ENCODE data around the gene MRPL49. TPM values are rescaled to one million over a fixed set of nuclear protein-coding genes. Genes with fewer than 3 reads are reported as not detected.
A peak's percentile ranks its signal among the peaks of the same experiment; 100 is the strongest.

Gene MRPL49
- total and polyA plus RNA-seq, 9 of the 15 experiments (the other 6 are each of a cell fraction or from before 2014, with no cell fraction given) = 74.3 to 132 (median 91.2) TPM

GRCh38 chr11:65150509-65151299 lies 28.6 kb downstream of the MRPL49 start (continued):
- TF ChIP-seq UBTF (IDR thresholded peaks at IDR 0.05; ENCODE audit: borderline replicate concordance in 1 of 2, low read depth in 2 of 2, low read length in 2 of 2) = peak in 1 of 2 experiments; percentile 61; a peak in 1 of 4 replicates
- TF ChIP-seq CTCF (IDR thresholded peaks at IDR 0.05 in 2 of 3, conservative IDR thresholded peaks at IDR 0.05 in 1 of 3; ENCODE audit: insufficient read depth in 2 of 3, low read depth in 1 of 3, low read length in 3 of 3) = peak in 2 of 3 experiments; percentile 15 to 26; a peak in 1 of 6 replicates
- TF ChIP-seq NR3C1 (CRISPR knock-in tag; IDR thresholded peaks at IDR 0.05) = no peak
- TF ChIP-seq THAP7 (CRISPR knock-in tag; IDR thresholded peaks at IDR 0.05) = no peak
- no peak for TF ChIP-seq HMGXB4 (CRISPR knock-in tag; IDR thresholded peaks at IDR 0.05)
- TF ChIP-seq BHLHE40 (IDR thresholded peaks at IDR 0.05; ENCODE audit: low read length) = 0 out of 2 replicates have a peak, but pooled peaks have one; percentile 13
- TF ChIP-seq FOSL1 (tag; conservative IDR thresholded peaks at IDR 0.05) = peak; percentile 92
- 0 out of 2 replicates have a peak, but pooled peaks have one; percentile 7 for TF ChIP-seq THAP12 (CRISPR knock-in tag; IDR thresholded peaks at IDR 0.05)
- no peak for TF ChIP-seq ZNF449 (CRISPR knock-in tag; IDR thresholded peaks at IDR 0.05)
- TF ChIP-seq SMARCE1 (IDR thresholded peaks at IDR 0.05) = peak; percentile 83
- TF ChIP-seq SNIP1 (IDR thresholded peaks at IDR 0.05; ENCODE audit: low read depth) = no peak
- TF ChIP-seq VEZF1 (CRISPR knock-in tag; IDR thresholded peaks at IDR 0.05) = peak; percentile 43
- TF ChIP-seq NEUROD1 (IDR thresholded peaks at IDR 0.05; ENCODE audit: borderline replicate concordance, low read depth, low read length, partially characterized antibody) = no peak
